Measurements from ENCODE around the gene GRIA1.

Gene GRIA1

DNA sequence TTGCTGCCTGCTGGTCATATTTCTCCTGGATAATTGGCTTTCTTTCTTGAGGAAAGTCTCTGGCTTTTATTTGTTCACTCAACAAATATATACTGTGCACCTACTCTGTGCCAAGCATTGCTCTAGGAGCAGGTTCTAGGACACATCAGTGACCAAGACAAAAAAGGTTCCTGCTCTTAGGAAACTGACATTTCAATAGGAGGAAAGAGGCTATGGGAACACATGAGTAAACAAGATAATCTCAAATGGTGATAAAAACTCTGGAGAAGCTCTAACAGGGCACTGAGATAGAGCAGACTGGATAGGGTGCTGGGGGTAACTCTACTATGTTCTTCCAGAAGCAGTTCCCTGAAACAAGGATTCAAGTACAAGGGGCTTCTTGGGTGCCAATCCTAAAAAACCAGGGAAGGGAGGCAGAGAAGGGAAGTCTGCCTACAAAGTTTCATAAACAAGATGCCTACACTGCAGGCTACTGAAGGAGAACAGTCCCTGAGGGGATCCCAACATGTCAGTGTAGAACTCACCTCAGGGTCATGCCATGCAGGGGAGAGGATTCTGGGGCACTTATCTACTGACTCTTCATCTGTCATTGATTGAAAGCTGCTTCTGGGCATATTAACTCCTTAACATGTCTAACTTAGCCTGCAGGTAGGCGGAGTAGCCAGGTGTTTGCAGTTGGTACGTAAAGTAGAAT, 181.3 kb downstream of the GRIA1 start:
- H2AFZ ChIP-seq (ENCODE audit: low read depth, low read length) = no peak overlapping the region
- no peaks in the 10 kb centered on the region for H3K36me3 ChIP-seq (replicated peaks; ENCODE audit: low read depth, low read length)
- H3K4me2 ChIP-seq (ENCODE audit: low read length) = no peak overlapping the region
- no peaks in the 10 kb centered on the region for H3K4me1 ChIP-seq (ENCODE audit: low read length)
- H3K9me3 ChIP-seq (ENCODE audit: insufficient read depth, low read length) = no peaks in the 10 kb centered on the region
- no peaks in the 10 kb centered on the region for H3K79me2 ChIP-seq (ENCODE audit: low read length)
- no peak for TF ChIP-seq EZH2phosphoT487 (IDR thresholded peaks at IDR 0.05; ENCODE audit: low read depth)
- TF ChIP-seq, protein P1, sequence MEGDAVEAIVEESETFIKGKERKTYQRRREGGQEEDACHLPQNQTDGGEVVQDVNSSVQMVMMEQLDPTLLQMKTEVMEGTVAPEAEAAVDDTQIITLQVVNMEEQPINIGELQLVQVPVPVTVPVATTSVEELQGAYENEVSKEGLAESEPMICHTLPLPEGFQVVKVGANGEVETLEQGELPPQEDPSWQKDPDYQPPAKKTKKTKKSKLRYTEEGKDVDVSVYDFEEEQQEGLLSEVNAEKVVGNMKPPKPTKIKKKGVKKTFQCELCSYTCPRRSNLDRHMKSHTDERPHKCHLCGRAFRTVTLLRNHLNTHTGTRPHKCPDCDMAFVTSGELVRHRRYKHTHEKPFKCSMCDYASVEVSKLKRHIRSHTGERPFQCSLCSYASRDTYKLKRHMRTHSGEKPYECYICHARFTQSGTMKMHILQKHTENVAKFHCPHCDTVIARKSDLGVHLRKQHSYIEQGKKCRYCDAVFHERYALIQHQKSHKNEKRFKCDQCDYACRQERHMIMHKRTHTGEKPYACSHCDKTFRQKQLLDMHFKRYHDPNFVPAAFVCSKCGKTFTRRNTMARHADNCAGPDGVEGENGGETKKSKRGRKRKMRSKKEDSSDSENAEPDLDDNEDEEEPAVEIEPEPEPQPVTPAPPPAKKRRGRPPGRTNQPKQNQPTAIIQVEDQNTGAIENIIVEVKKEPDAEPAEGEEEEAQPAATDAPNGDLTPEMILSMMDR (IDR thresholded peaks at IDR 0.05; ENCODE audit: low read depth, low read length) = no peak
- no peaks in the 10 kb centered on the region for H3K27me3 ChIP-seq (ENCODE audit: low read depth, low read length)
- no peak overlapping the region for H3K4me3 ChIP-seq (ENCODE audit: low read length)
- no peak overlapping the region for H3K27ac ChIP-seq (ENCODE audit: low read length)
- no peak overlapping the region for H3K9ac ChIP-seq (ENCODE audit: low read length)
- no peaks in the 10 kb centered on the region for H4K20me1 ChIP-seq (ENCODE audit: insufficient read depth, low read length)

DNA sequence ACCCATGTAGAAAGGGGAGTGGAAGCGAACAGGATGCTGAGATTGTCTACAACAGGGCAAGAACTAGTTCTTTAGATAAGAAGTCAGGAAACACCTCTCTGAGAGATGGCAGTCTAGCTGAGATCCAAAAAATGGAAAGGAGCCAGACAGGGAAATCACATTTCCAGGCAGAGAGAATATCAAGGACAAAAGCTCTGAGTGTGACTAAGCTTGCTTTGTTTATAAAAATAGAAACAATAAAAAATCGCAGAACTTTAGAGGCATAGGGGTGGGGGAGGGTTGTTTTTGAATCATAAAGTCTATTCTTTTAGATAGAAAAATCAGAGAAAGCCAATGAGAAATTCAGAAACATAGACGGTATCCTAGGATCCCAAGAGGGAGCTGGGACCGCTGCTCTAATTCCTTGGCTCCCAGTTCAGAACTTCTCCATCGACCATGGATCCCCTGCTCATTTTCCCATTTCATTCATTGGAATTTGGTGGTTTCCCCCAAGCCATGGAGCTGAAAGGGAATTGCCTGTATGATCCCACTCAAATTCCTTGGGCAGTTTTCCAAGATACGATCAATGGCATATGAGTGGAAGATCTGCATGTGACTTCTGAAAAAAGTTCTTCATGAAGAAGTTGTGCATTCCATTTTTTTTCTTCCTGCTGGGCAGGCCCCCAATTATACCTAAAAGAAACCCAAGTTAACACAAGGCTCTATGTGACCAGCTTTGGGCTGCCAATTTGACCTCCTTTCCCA, 182.0 kb downstream of the GRIA1 start:
- Histone ChIP-seq H3K4me1 (ENCODE audit: low read length) (no peaks in the 10 kb centered on the region), H3K4me2 (ENCODE audit: low read length) (no peak overlapping the region), H3K9me3 (ENCODE audit: insufficient read depth, low read length) (no peaks in the 10 kb centered on the region), H3K79me2 (ENCODE audit: low read length) (no peaks in the 10 kb centered on the region), H3K27me3 (ENCODE audit: low read depth, low read length) (no peaks in the 10 kb centered on the region), H3K9ac (ENCODE audit: low read length) (no peak overlapping the region), H2AFZ (ENCODE audit: low read depth, low read length) (no peak overlapping the region), H4K20me1 (ENCODE audit: insufficient read depth, low read length) (no peaks in the 10 kb centered on the region), H3K4me3 (ENCODE audit: low read length) (no peak overlapping the region), H3K27ac (ENCODE audit: low read length) (no peak overlapping the region), H3K36me3 (replicated peaks; ENCODE audit: low read depth, low read length) (no peaks in the 10 kb centered on the region)
- TF ChIP-seq EZH2phosphoT487 (IDR thresholded peaks at IDR 0.05; ENCODE audit: low read depth) = no peak
- TF ChIP-seq, protein P1 (IDR thresholded peaks at IDR 0.05; ENCODE audit: low read depth, low read length) = no peak

DNA sequence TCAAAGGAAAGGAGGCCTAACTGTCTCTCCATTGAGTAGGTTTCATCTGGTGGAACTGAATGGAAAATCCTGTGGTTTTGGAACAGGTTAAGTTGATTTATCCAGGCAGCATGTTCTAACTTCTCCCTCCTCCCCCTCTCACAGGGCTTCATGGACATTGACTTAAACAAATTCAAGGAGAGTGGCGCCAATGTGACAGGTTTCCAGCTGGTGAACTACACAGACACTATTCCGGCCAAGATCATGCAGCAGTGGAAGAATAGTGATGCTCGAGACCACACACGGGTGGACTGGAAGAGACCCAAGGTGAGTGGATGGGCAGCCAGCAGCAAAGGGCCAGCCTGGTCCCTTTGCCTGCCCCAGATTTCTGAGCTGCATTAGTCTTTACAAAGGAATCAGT, 183.9 kb downstream of the GRIA1 start:
- Histone ChIP-seq H3K9ac (ENCODE audit: low read length) (no peak overlapping the region), H3K27ac (ENCODE audit: low read length) (no peak overlapping the region), H3K4me2 (ENCODE audit: low read length) (no peak overlapping the region), H3K79me2 (ENCODE audit: low read length) (no peaks in the 10 kb centered on the region), H2AFZ (ENCODE audit: low read depth, low read length) (no peak overlapping the region), H3K36me3 (replicated peaks; ENCODE audit: low read depth, low read length) (no peaks in the 10 kb centered on the region), H3K4me1 (ENCODE audit: low read length) (no peaks in the 10 kb centered on the region), H4K20me1 (ENCODE audit: insufficient read depth, low read length) (no peaks in the 10 kb centered on the region), H3K4me3 (ENCODE audit: low read length) (no peak overlapping the region), H3K27me3 (ENCODE audit: low read depth, low read length) (no peaks in the 10 kb centered on the region), H3K9me3 (ENCODE audit: insufficient read depth, low read length) (no peaks in the 10 kb centered on the region)
- TF ChIP-seq EZH2phosphoT487 (IDR thresholded peaks at IDR 0.05; ENCODE audit: low read depth) = no peak
- TF ChIP-seq, protein P1 (IDR thresholded peaks at IDR 0.05; ENCODE audit: low read depth, low read length) = no peak

DNA sequence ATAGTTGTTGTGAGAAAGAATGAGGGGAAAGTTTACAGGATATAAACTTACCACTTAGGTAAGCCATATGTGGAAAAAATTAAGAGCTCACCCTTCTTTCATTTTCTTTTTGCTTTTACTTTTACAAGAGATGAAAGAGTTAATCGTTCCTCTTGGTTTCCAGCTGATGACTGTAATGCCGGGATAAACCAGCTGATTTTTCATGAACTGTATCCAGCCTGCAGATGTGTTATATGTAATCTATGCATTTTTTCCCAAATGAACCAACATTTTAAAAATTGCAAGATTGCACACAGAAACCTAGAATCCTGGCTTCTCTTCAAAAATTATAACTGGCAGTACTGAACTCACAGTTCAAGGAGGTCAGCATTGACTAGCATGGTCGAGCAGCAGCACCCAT, 185.9 kb downstream of the GRIA1 start:
- Histone ChIP-seq H3K27ac (ENCODE audit: low read length) (no peak overlapping the region), H4K20me1 (ENCODE audit: insufficient read depth, low read length) (no peaks in the 10 kb centered on the region), H3K36me3 (replicated peaks; ENCODE audit: low read depth, low read length) (no peaks in the 10 kb centered on the region), H3K4me1 (ENCODE audit: low read length) (no peaks in the 10 kb centered on the region), H3K9me3 (ENCODE audit: insufficient read depth, low read length) (no peaks in the 10 kb centered on the region), H3K79me2 (ENCODE audit: low read length) (no peaks in the 10 kb centered on the region), H3K4me2 (ENCODE audit: low read length) (no peak overlapping the region), H3K27me3 (ENCODE audit: low read depth, low read length) (no peaks in the 10 kb centered on the region), H2AFZ (ENCODE audit: low read depth, low read length) (no peak overlapping the region), H3K9ac (ENCODE audit: low read length) (no peak overlapping the region), H3K4me3 (ENCODE audit: low read length) (no peak overlapping the region)
- no peak for TF ChIP-seq EZH2phosphoT487 (IDR thresholded peaks at IDR 0.05; ENCODE audit: low read depth)
- TF ChIP-seq, protein P1 (IDR thresholded peaks at IDR 0.05; ENCODE audit: low read depth, low read length) = no peak
